K562 (cell line): ENCODE measurements around the gene UTP25. TPM values are rescaled to one million over a fixed set of nuclear protein-coding genes. Genes with fewer than 3 reads are reported as not detected.
A peak's percentile ranks its signal among the peaks of the same experiment; 100 is the strongest.

Experiments used
- ATAC-seq: fragments of 200-7000 bp; cut with Tn5 transposase; 3 replicates; pipeline ENCODE4 v1.9.1; 2020; ENCODE audit warnings: moderate library complexity
- BruUV-seq: library from RNA; stranded (reverse); fragments of 400-500 nt; replicated peaks from 2 replicates; lab custom pipeline; 2021; lab: Mats Ljungman, UMichigan
- CTCF ChIA-PET: fragments of 300-600 bp; formaldehyde crosslinking; extraction: SDS; loops from one replicate; lab custom pipeline; 2021; ENCODE audit warnings: low intra/inter-chr PET ratio; lab: Yijun Ruan, JAX
- POLR2A ChIA-PET: fragments of 300-600, 350-650 bp; sonication (Branson Sonifier 250); formaldehyde crosslinking; extraction: SDS; loops from one replicate; lab custom pipeline; 2021; ENCODE audit warnings: antibody characterized with exemption, inconsistent platforms; lab: Yijun Ruan, JAX
- DNase-seq, 4 experiments: peaks; one replicate each; pipeline versions ENCODE4 v3.0.0 to v3.0.0-alpha.2; 2011 to 2018; ENCODE audit warnings: low spot score in 3 of 4, mixed read lengths in 3 of 4; ENCODE audit errors: extremely low read depth in 1 of 4
- FAIRE-seq: peaks from 2 replicates; lab custom pipeline; 2011; peaks lifted over from hg19 to GRCh38; lab: Jason Lieb, UNC
- H2AFZ ChIP-seq: 2 replicates; pipeline ENCODE4 v1.6.0; 2011; ENCODE audit warnings: low read depth, low read length, control low read depth, inconsistent platforms
- H3K27ac ChIP-seq: fragments of 200-600 bp; 3 replicates; pipeline ENCODE4 v1.8.0; 2011; ENCODE audit warnings: low read depth, mild to moderate bottlenecking, control low read depth, inconsistent platforms, low read length, moderate library complexity, mixed read lengths; ENCODE audit errors: extremely low read depth
- H3K27me3 ChIP-seq, 2 experiments: fragments of 300-600 bp in 1 of 2; 2 replicates in 1 of 2; 3 replicates in 1 of 2; pipeline versions ENCODE4 v1.6.0 to v1.8.0; 2011; ENCODE audit warnings: inconsistent platforms in 2 of 2, low read length in 2 of 2, mild to moderate bottlenecking in 1 of 2, mixed read lengths in 1 of 2, moderate library complexity in 1 of 2; ENCODE audit not compliant: control insufficient read depth in 2 of 2, insufficient read depth in 2 of 2
- H3K36me3 ChIP-seq: fragments of 300-600 bp; 3 replicates; pipeline ENCODE4 v1.8.0; 2011; ENCODE audit warnings: mild to moderate bottlenecking, low read length, inconsistent platforms; ENCODE audit not compliant: control insufficient read depth, insufficient read depth
- H3K4me1 ChIP-seq, 2 experiments: fragments of 200-600 bp in 1 of 2; replicated peaks in 1 of 2; 2 replicates in 1 of 2; 3 replicates in 1 of 2; pipeline versions ENCODE4 v1.5.1 to v1.8.0; 2011; ENCODE audit warnings: inconsistent platforms in 2 of 2, low read length in 2 of 2, mild to moderate bottlenecking in 1 of 2, mixed read lengths in 1 of 2, moderate library complexity in 1 of 2; ENCODE audit not compliant: control insufficient read depth in 2 of 2, insufficient read depth in 2 of 2
- H3K4me2 ChIP-seq: 2 replicates; pipeline ENCODE4 v1.6.1; 2011; ENCODE audit warnings: low read length, control low read depth, inconsistent platforms, mixed read lengths; ENCODE audit not compliant: insufficient read depth
- H3K4me3 ChIP-seq: fragments of 200-600 bp; sonication (generic), shearing (Covaris generic); 2 replicates; pipeline ENCODE4 v1.5.1; 2016; ENCODE audit warnings: control low read depth, inconsistent platforms
- H3K79me2 ChIP-seq: fragments of 200-600 bp; 3 replicates; pipeline ENCODE4 v1.8.0; 2011; ENCODE audit warnings: low read length, inconsistent platforms; ENCODE audit not compliant: control insufficient read depth, insufficient read depth
- H3K9ac ChIP-seq, 2 experiments: 2 replicates each; pipeline versions ENCODE4 v1.6.0 to v1.6.1; 2011; ENCODE audit warnings: low read depth in 2 of 2, low read length in 2 of 2, control low read depth in 1 of 2, inconsistent platforms in 1 of 2, mild to moderate bottlenecking in 1 of 2, mixed read lengths in 1 of 2; ENCODE audit not compliant: insufficient read depth in 1 of 2
- H3K9me1 ChIP-seq: one replicate; pipeline ENCODE4 v1.6.0; 2011; ENCODE audit warnings: inconsistent platforms, mild to moderate bottlenecking, low read length, moderate library complexity; ENCODE audit not compliant: control insufficient read depth, insufficient read depth
- H3K9me3 ChIP-seq: replicated peaks from 2 replicates; pipeline ENCODE4 v1.5.1; 2011; ENCODE audit warnings: low read depth, low read length, inconsistent platforms; ENCODE audit not compliant: control insufficient read depth, insufficient read depth
- H4K20me1 ChIP-seq: replicated peaks from 2 replicates; pipeline ENCODE4 v1.6.1; 2011; ENCODE audit warnings: low read length, inconsistent platforms, mixed read lengths; ENCODE audit not compliant: control insufficient read depth, insufficient read depth
- ARID3A ChIP-seq: IDR thresholded peaks from 2 replicates; pipeline ENCODE4 v1.6.1; 2012; ENCODE audit warnings: low read depth, low read length, improper control_type of control experiment, borderline replicate concordance
- MAX ChIP-seq: sonication (generic); formaldehyde crosslinking; IDR thresholded peaks from 2 replicates; pipeline ENCODE4 v1.9.0; 2022; ENCODE audit warnings: mild to moderate bottlenecking, missing genetic modification reagents
- MED1 ChIP-seq: sonication (generic); formaldehyde crosslinking; IDR thresholded peaks from 2 replicates; pipeline ENCODE4 v1.8.1; 2023; ENCODE audit warnings: missing genetic modification reagents, borderline replicate concordance
- MEF2D ChIP-seq: conservative IDR thresholded peaks from 2 replicates; pipeline ENCODE4 v1.6.1; 2016; ENCODE audit warnings: low read depth, missing genetic modification characterization, missing compliant biosample characterization
- YBX1 ChIP-seq: fragments of 450-650 bp; IDR thresholded peaks from 2 replicates; pipeline ENCODE4 v1.7.1; 2016; ENCODE audit warnings: mild to moderate bottlenecking
- YY1 ChIP-seq, 3 experiments: IDR thresholded peaks; 2 replicates each; pipeline ENCODE4 v1.6.1; 2011; ENCODE audit warnings: low read length in 2 of 3, mild to moderate bottlenecking in 2 of 3, moderate library complexity in 2 of 3, borderline replicate concordance in 1 of 3, control low read depth in 1 of 3, low read depth in 1 of 3; ENCODE audit not compliant: insufficient read depth in 3 of 3, insufficient replicate concordance in 2 of 3, control insufficient read depth in 1 of 3, insufficient read length in 1 of 3; ENCODE audit errors: extremely low read depth in 1 of 3
- ZNF589 ChIP-seq: fragments of 200-800 bp; sonication (Bioruptor generic); IDR thresholded peaks from 2 replicates; pipeline ENCODE4 v1.6.1; 2016; ENCODE audit warnings: low read depth, missing genetic modification characterization, missing compliant biosample characterization
- ZNF75A ChIP-seq: fragments of 450-650 bp; formaldehyde crosslinking; IDR thresholded peaks from 2 replicates; pipeline ENCODE4 v1.4.0; 2020; ENCODE audit warnings: mild to moderate bottlenecking
- WGBS: fragments of 100-300 bp; shearing (Covaris generic); methylation state at CpG from one replicate; pipeline ENCODE4 v1.1.6; 2016; ENCODE audit warnings: low coverage, mixed read lengths; ENCODE audit not compliant: insufficient coverage; ENCODE audit errors: missing lambda C conversion rate; 5-methylcytosine and 5-hydroxymethylcytosine counted together
- in situ Hi-C: fragments of 300-500 bp; cut with MboI; formaldehyde crosslinking; loops from 4 replicates; pipeline ENCODE4 v1.15.0; 2018; ENCODE audit warnings: inconsistent platforms, mixed read lengths
- intact Hi-C: fragments of 100-400 bp; cut with micrococcal nuclease; formaldehyde crosslinking; loops from 2 replicates; pipeline ENCODE4 v1.14.2; 2022
- polyA plus RNA-seq, 8 experiments: library from polyadenylated mRNA; depleted of rRNA in 4 of 8; stranded (reverse) in 5 of 8; unstranded in 3 of 8; fragments of >200 nt; fragmentation: Nextera tagmentation in 2 of 8; fragmentation: Illumina TruSeq in 1 of 8; extraction: Ambion mirVana in 2 of 8; extraction: Trizol in 1 of 8; gene quantifications; 2 replicates each; pipeline versions ENCODE4 v1.2.1 to v1.2.3, GENCODE V29; 2011 to 2014; ENCODE audit warnings: inconsistent platforms in 1 of 8, missing spikeins in 1 of 8
- total RNA-seq, 7 experiments: library from RNA; depleted of rRNA in 6 of 7; stranded (reverse); fragments of >200 nt in 6 of 7; fragmentation: Illumina TruSeq in 2 of 7; extraction: Trizol in 2 of 7; gene quantifications; 2 replicates each; pipeline versions ENCODE4 v1.2.1 to v1.2.3, GENCODE V29; 2011 to 2021; ENCODE audit warnings: low replicate concordance in 1 of 7
- TF ChIP-seq, protein P1 (sequence below), 2 experiments: fragments of 200-800 bp in 1 of 2; sonication (Bioruptor generic) in 1 of 2; sonication (generic) in 1 of 2; formaldehyde crosslinking in 1 of 2; IDR thresholded peaks in 1 of 2; conservative IDR thresholded peaks in 1 of 2; 2 replicates each; pipeline versions ENCODE4 v1.5.0 to v1.6.1; 2016 to 2020; ENCODE audit warnings: missing compliant biosample characterization in 1 of 2, missing genetic modification characterization in 1 of 2, missing genetic modification reagents in 1 of 2
- TF ChIP-seq, protein P2 (sequence below): fragments of 450-650 bp; formaldehyde crosslinking; IDR thresholded peaks from 2 replicates; pipeline ENCODE4 v1.4.0; 2020; ENCODE audit warnings: mild to moderate bottlenecking, moderate library complexity
- TF ChIP-seq, protein P3 (sequence below): fragments of 200-800 bp; sonication (Bioruptor generic); IDR thresholded peaks from 2 replicates; pipeline ENCODE4 v1.6.1; 2017; ENCODE audit warnings: missing genetic modification characterization, missing compliant biosample characterization

UTP25 gene
- total and polyA plus RNA-seq, 9 of the 15 experiments (the other 6 are each of a cell fraction or from before 2014, with no cell fraction given): 5.7 to 17.6 (median 12.0) TPM

DNA sequence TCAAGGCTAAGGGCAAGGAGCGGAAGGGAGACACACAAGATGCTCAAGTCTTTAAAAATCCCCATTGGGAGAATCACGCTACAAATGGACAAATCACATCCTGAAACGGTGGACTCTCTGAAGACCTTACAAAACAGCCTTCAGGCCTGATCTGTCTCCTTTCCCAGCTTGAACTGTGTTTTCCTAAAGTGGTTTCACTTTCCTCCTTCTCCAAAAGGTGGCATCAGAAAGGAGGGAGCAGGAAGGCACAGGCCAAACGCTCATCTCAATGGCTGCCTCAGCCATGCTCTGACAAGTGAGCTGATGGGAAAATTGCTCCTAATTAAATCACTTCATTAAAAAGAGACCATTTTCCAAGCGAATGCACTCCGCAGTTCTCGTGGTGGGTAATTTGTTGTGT lies 47.7 kb downstream of the UTP25 start:
- ChIA-PET POLR2A (interaction anchor here (1.9 kb wide), 1 partner anchor 12 kb away, joined by 6 read pairs; no protein-coding TSS in a partner anchor), CTCF (interaction anchor here (1.2 kb wide), 1 partner anchor 114 kb away, joined by 4 read pairs; no protein-coding TSS in a partner anchor)
- Histone ChIP-seq H3K36me3 (no peaks in the 10 kb centered on the region), H3K9me1 (no peaks in the 10 kb centered on the region), H3K27me3 (peaks cover 9 to 13% of the 10 kb centered on the region in 2 experiments; a peak in 4 of 5 replicates), H3K4me3 (no peak overlapping the region), H3K9ac (no peak overlapping the region), H3K27ac (no peak overlapping the region), H2AFZ (no peak overlapping the region), H4K20me1 (no peaks in the 10 kb centered on the region), H3K4me1 (no peaks in the 10 kb centered on the region; a peak in 1 of 5 replicates), H3K79me2 (no peaks in the 10 kb centered on the region), H3K9me3 (no peaks in the 10 kb centered on the region), H3K4me2 (no peak overlapping the region)
- peak; percentile 84 for ATAC-seq
- peak in 1 of 4 experiments; percentile 25 for DNase-seq
- intact Hi-C loops (no loop called here), in situ Hi-C loops (loop anchor here (5.0 kb wide), 1 partner anchor 112 kb away; no protein-coding TSS in a partner anchor)
- FAIRE-seq: peak; percentile 79
- BruUV-seq: no TSS peak
- 3% methylated on average over 7 of the region's 7 CpGs for WGBS
- TF ChIP-seq, protein P1, sequence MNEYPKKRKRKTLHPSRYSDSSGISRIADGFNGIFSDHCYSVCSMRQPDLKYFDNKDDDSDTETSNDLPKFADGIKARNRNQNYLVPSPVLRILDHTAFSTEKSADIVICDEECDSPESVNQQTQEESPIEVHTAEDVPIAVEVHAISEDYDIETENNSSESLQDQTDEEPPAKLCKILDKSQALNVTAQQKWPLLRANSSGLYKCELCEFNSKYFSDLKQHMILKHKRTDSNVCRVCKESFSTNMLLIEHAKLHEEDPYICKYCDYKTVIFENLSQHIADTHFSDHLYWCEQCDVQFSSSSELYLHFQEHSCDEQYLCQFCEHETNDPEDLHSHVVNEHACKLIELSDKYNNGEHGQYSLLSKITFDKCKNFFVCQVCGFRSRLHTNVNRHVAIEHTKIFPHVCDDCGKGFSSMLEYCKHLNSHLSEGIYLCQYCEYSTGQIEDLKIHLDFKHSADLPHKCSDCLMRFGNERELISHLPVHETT (CRISPR knock-in tag; conservative IDR thresholded peaks at IDR 0.05 in 1 of 2, IDR thresholded peaks at IDR 0.05 in 1 of 2): peak in 1 of 2 experiments; percentile 43; a peak in 1 of 4 replicates
- TF ChIP-seq, protein P2, sequence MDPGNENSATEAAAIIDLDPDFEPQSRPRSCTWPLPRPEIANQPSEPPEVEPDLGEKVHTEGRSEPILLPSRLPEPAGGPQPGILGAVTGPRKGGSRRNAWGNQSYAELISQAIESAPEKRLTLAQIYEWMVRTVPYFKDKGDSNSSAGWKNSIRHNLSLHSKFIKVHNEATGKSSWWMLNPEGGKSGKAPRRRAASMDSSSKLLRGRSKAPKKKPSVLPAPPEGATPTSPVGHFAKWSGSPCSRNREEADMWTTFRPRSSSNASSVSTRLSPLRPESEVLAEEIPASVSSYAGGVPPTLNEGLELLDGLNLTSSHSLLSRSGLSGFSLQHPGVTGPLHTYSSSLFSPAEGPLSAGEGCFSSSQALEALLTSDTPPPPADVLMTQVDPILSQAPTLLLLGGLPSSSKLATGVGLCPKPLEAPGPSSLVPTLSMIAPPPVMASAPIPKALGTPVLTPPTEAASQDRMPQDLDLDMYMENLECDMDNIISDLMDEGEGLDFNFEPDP (CRISPR knock-in tag): no peak
- TF ChIP-seq MED1 (CRISPR knock-in tag) (no peak), MEF2D (tag) (no peak), YY1 (IDR thresholded peaks at IDR 0.05; ENCODE audit: borderline replicate concordance in 1 of 3, control insufficient read depth in 1 of 3, extremely low read depth in 1 of 3, insufficient read depth in 3 of 3, insufficient read length in 1 of 3, insufficient replicate concordance in 2 of 3, low read depth in 1 of 3, low read length in 2 of 3) (peak in 1 of 3 experiments; percentile 47), ARID3A (no peak), ZNF75A (CRISPR knock-in tag) (no peak), ZNF589 (CRISPR knock-in tag) (no peak), MAX (no peak), YBX1 (no peak)
- TF ChIP-seq, protein P3, sequence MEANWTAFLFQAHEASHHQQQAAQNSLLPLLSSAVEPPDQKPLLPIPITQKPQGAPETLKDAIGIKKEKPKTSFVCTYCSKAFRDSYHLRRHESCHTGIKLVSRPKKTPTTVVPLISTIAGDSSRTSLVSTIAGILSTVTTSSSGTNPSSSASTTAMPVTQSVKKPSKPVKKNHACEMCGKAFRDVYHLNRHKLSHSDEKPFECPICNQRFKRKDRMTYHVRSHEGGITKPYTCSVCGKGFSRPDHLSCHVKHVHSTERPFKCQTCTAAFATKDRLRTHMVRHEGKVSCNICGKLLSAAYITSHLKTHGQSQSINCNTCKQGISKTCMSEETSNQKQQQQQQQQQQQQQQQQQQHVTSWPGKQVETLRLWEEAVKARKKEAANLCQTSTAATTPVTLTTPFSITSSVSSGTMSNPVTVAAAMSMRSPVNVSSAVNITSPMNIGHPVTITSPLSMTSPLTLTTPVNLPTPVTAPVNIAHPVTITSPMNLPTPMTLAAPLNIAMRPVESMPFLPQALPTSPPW (CRISPR knock-in tag): peak; percentile 25; the same call in 1 of the 2 replicates
